BE2C (cell line): Measurements from ENCODE around the gene ZBTB42.

ENCODE experiments used
- DNase-seq: peaks from one replicate; pipeline ENCODE4 v3.0.0-alpha.2; 2020
- H3K27me3 ChIP-seq: fragments of 250-450 bp; sonication (Bioruptor Pico); 2 replicates; pipeline ENCODE4 v1.5.1; 2020; ENCODE audit warnings: mild to moderate bottlenecking
- H3K36me3 ChIP-seq: fragments of 250-450 bp; sonication (Bioruptor Pico); 2 replicates; pipeline ENCODE4 v1.5.1; 2020; ENCODE audit warnings: mild to moderate bottlenecking
- H3K4me1 ChIP-seq: fragments of 250-450 bp; sonication (Bioruptor Pico); 2 replicates; pipeline ENCODE4 v1.5.1; 2020
- H3K4me3 ChIP-seq: 2 replicates; pipeline ENCODE4 v1.5.1; 2011; ENCODE audit warnings: low read depth, low read length
- H3K9me3 ChIP-seq: fragments of 250-450 bp; sonication (Bioruptor Pico); 2 replicates; pipeline ENCODE4 v1.5.1; 2020
- CTCF ChIP-seq: IDR thresholded peaks from 2 replicates; pipeline ENCODE4 v1.5.1; 2012; ENCODE audit warnings: mild to moderate bottlenecking, low read depth, low read length

Gene ZBTB42

GRCh38 chr14:104844306-104845032, 43.6 kb downstream of the ZBTB42 start:
- H3K4me3 ChIP-seq = no peak overlapping the region
- DNase-seq = peak; percentile 12
- no peaks in the 10 kb centered on the region for H3K4me1 ChIP-seq
- no peaks in the 10 kb centered on the region for H3K36me3 ChIP-seq
- TF ChIP-seq CTCF = no peak
- H3K27me3 ChIP-seq = peaks cover 68% of the 10 kb centered on the region
- no peaks in the 10 kb centered on the region for H3K9me3 ChIP-seq

- peaks cover 61% of the 10 kb centered on the region for H3K27me3 ChIP-seq
- H3K9me3 ChIP-seq = no peaks in the 10 kb centered on the region
- no peak overlapping the region for H3K4me3 ChIP-seq
- DNase-seq = no peak
- H3K4me1 ChIP-seq = no peaks in the 10 kb centered on the region
- TF ChIP-seq CTCF = no peak
- H3K36me3 ChIP-seq = no peaks in the 10 kb centered on the region
Observed at GRCh38 chr14:104845033-104845666, 44.2 kb downstream of the ZBTB42 start.

GRCh38 chr14:104845834-104846441, 45.0 kb downstream of the ZBTB42 start:
- no peak for DNase-seq
- no peaks in the 10 kb centered on the region for H3K4me1 ChIP-seq
- H3K4me3 ChIP-seq = no peak overlapping the region
- no peaks in the 10 kb centered on the region for H3K9me3 ChIP-seq
- H3K36me3 ChIP-seq = no peaks in the 10 kb centered on the region
- peaks cover 58% of the 10 kb centered on the region for H3K27me3 ChIP-seq
- TF ChIP-seq CTCF = no peak

- Histone ChIP-seq H3K36me3 (no peaks in the 10 kb centered on the region), H3K4me1 (no peaks in the 10 kb centered on the region), H3K4me3 (no peak overlapping the region), H3K27me3 (peaks cover 25% of the 10 kb centered on the region), H3K9me3 (no peaks in the 10 kb centered on the region)
- no peak for DNase-seq
- no peak for TF ChIP-seq CTCF
Observed at GRCh38 chr14:104852280-104852663, 51.4 kb downstream of the ZBTB42 start.
